Stomach smooth muscle (tissue), 2 donors: ENCODE data around the gene PNN.
"Not testable (repeated sequence)": the region's sequence is repeated elsewhere in the genome, so short reads cannot be mapped to it uniquely, and the experiment has no call there.

Source experiments
- H3K27ac ChIP-seq: one replicate; pipeline ENCODE4 v1.7.0; 2013; ENCODE audit warnings: mild to moderate bottlenecking, low read length, inconsistent platforms
- H3K27me3 ChIP-seq, 2 donors: one replicate each; pipeline ENCODE4 v1.7.0; 2013; ENCODE audit warnings: low read length in 2 of 2; ENCODE audit not compliant: insufficient read depth in 2 of 2, control insufficient read depth in 1 of 2
- H3K36me3 ChIP-seq, 2 donors: one replicate each; pipeline ENCODE4 v1.7.0; 2013; ENCODE audit warnings: low read length in 2 of 2; ENCODE audit not compliant: control insufficient read depth in 2 of 2, insufficient read depth in 2 of 2
- H3K4me1 ChIP-seq: one replicate; pipeline ENCODE4 v1.7.0; 2013; ENCODE audit warnings: low read length; ENCODE audit not compliant: control insufficient read depth, insufficient read depth
- H3K4me3 ChIP-seq, 2 donors: one replicate each; pipeline ENCODE4 v1.7.0; 2013; ENCODE audit warnings: low read length in 2 of 2
- H3K9ac ChIP-seq, 2 donors: one replicate each; pipeline ENCODE4 v1.7.0; 2013; ENCODE audit warnings: low read length in 2 of 2, mild to moderate bottlenecking in 1 of 2
- H3K9me3 ChIP-seq, 2 donors: one replicate each; pipeline ENCODE4 v1.7.0; 2013; ENCODE audit warnings: low read length in 2 of 2; ENCODE audit not compliant: control insufficient read depth in 2 of 2
- donor health status: healthy.
- donor health status: Pancreatic carcinoma.

The PNN gene

GRCh38 chr14:39160494-39160893 is 14.6 kb upstream of the PNN start:
- Histone ChIP-seq H3K36me3 (peaks cover 21 to 31% of the 10 kb centered on the region in 2 donors), H3K9ac (no peak overlapping the region), H3K4me1 (no peaks in the 10 kb centered on the region)

GRCh38 chr14:39167797-39168320 is 7.2 kb upstream of the PNN start:
- not testable (repeated sequence) for H3K9me3 ChIP-seq, H3K9ac ChIP-seq, H3K27ac ChIP-seq, H3K27me3 ChIP-seq, H3K4me1 ChIP-seq, H3K36me3 ChIP-seq, H3K4me3 ChIP-seq

More at GRCh38 chr14:39160494-39160893, 14.6 kb upstream of the PNN start:
- no peaks in the 10 kb centered on the region for H3K27me3 ChIP-seq
- no peak overlapping the region for H3K4me3 ChIP-seq
- H3K27ac ChIP-seq: no peak overlapping the region
- no peaks in the 10 kb centered on the region for H3K9me3 ChIP-seq

- H3K4me3 ChIP-seq: peak overlapping the region in 1 of 2 donors; percentile 99
- no peak overlapping the region for H3K9ac ChIP-seq
- H3K9me3 ChIP-seq: no peaks in the 10 kb centered on the region
- H3K27me3 ChIP-seq: no peaks in the 10 kb centered on the region
- peaks cover 3% of the 10 kb centered on the region for H3K4me1 ChIP-seq
- H3K36me3 ChIP-seq: no peaks in the 10 kb centered on the region
- H3K27ac ChIP-seq: no peak overlapping the region
These were observed 6.5 kb upstream of the PNN start for GRCh38 chr14:39168591-39168990.

GRCh38 chr14:39169541-39169900 is 5.5 kb upstream of the PNN start:
- Histone ChIP-seq H3K27ac (peak overlapping the region; percentile 97), H3K4me3 (peak overlapping the region; percentile 96 to 99), H3K9ac (peak overlapping the region; percentile 98 to 100), H3K36me3 (no peaks in the 10 kb centered on the region), H3K27me3 (no peaks in the 10 kb centered on the region), H3K9me3 (no peaks in the 10 kb centered on the region), H3K4me1 (peaks cover 5% of the 10 kb centered on the region)

- no peak overlapping the region for H3K27ac ChIP-seq
- peaks cover 6 to 13% of the 10 kb centered on the region in 2 donors for H3K36me3 ChIP-seq
- no peaks in the 10 kb centered on the region for H3K27me3 ChIP-seq
- no peak overlapping the region for H3K9ac ChIP-seq
- H3K9me3 ChIP-seq: no peaks in the 10 kb centered on the region
- H3K4me3 ChIP-seq: no peak overlapping the region
- H3K4me1 ChIP-seq: peaks cover 7% of the 10 kb centered on the region
These were observed 1.9 kb upstream of the PNN start for GRCh38 chr14:39173198-39173597.

GRCh38 chr14:39175445-39176262 is 600 bp downstream of the PNN start:
- Histone ChIP-seq H3K9ac (peak overlapping the region; percentile 97), H3K4me1 (peaks cover 7% of the 10 kb centered on the region), H3K27ac (peak overlapping the region; percentile 95), H3K36me3 (peaks cover 18 to 29% of the 10 kb centered on the region in 2 donors), H3K27me3 (no peaks in the 10 kb centered on the region), H3K4me3 (peak overlapping the region; percentile 91 to 97), H3K9me3 (no peaks in the 10 kb centered on the region)

GRCh38 chr14:39176263-39177167 is 1.5 kb downstream of the PNN start:
- Histone ChIP-seq H3K36me3 (peaks cover 26 to 38% of the 10 kb centered on the region in 2 donors), H3K9me3 (no peaks in the 10 kb centered on the region), H3K4me3 (peak overlapping the region; percentile 91 to 97), H3K4me1 (peaks cover 7% of the 10 kb centered on the region), H3K27ac (no peak overlapping the region), H3K9ac (peak overlapping the region; percentile 97), H3K27me3 (no peaks in the 10 kb centered on the region)

GRCh38 chr14:39177168-39177545 is 2.1 kb downstream of the PNN start:
- no peaks in the 10 kb centered on the region for H3K9me3 ChIP-seq
- no peak overlapping the region for H3K4me3 ChIP-seq
- no peak overlapping the region for H3K27ac ChIP-seq
- no peaks in the 10 kb centered on the region for H3K27me3 ChIP-seq
- H3K4me1 ChIP-seq: peaks cover 7% of the 10 kb centered on the region
- H3K36me3 ChIP-seq: peaks cover 26 to 41% of the 10 kb centered on the region in 2 donors
- H3K9ac ChIP-seq: no peak overlapping the region

- H3K27me3 ChIP-seq: no peaks in the 10 kb centered on the region
- peaks cover 7% of the 10 kb centered on the region for H3K4me1 ChIP-seq
- peaks cover 27 to 51% of the 10 kb centered on the region in 2 donors for H3K36me3 ChIP-seq
- no peak overlapping the region for H3K9ac ChIP-seq
- H3K27ac ChIP-seq: no peak overlapping the region
- no peaks in the 10 kb centered on the region for H3K9me3 ChIP-seq
- no peak overlapping the region for H3K4me3 ChIP-seq
These were observed 4.0 kb downstream of the PNN start for GRCh38 chr14:39179042-39179441.

GRCh38 chr14:39180553-39180952 is 5.5 kb downstream of the PNN start:
- peaks cover 30 to 58% of the 10 kb centered on the region in 2 donors for H3K36me3 ChIP-seq
- H3K27ac ChIP-seq: no peak overlapping the region
- no peak overlapping the region for H3K4me3 ChIP-seq
- H3K9ac ChIP-seq: no peak overlapping the region
- H3K9me3 ChIP-seq: no peaks in the 10 kb centered on the region
- peaks cover 5% of the 10 kb centered on the region for H3K4me1 ChIP-seq
- no peaks in the 10 kb centered on the region for H3K27me3 ChIP-seq
